ENCODE measurements around the gene AKAP10. TPM values are rescaled to one million over a fixed set of nuclear protein-coding genes. Genes with fewer than 3 reads are reported as not detected.

The AKAP10 gene
- total RNA-seq, 1 experiment from 2014 or later, result 31.6 TPM

DNA sequence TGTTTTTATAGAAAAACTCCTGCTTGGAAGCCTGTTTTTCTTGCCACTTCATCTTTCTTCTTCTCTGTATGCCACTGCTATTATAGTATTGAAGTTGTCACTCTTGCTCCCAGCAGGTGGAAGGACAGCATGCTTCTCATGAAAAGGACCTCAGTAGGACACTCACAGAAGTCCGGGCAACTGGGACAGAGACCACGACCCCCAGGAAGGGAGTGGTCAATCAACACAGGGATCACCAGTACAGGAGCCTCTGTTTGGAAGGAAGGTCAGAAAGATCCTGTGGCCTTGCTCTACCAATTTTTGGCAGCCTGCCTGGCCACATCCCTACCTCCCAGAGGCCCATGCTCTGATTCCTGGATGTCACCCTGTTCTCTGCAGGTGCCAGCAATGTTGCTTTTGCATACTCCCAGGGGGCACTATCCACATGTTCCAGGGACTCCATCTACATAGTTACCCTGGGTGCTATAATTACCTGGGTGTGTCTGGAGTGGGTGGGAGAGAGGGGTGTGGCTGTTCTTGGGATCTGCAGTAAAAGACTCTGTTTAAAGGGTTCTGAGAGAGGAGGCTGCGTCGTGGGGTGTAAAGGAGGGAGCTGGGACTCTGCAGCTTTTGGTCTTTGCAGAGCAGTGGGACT lies 13.7 kb upstream of the AKAP10 start:
- no peaks in the 10 kb centered on the region for H3K27me3 ChIP-seq (ENCODE audit: insufficient read depth, low read length)
- TF ChIP-seq ELF1 (IDR thresholded peaks at IDR 0.05; ENCODE audit: borderline replicate concordance, low read depth) (no peak), CEBPB (IDR thresholded peaks at IDR 0.05; ENCODE audit: low read depth) (no peak), FOSL1 (IDR thresholded peaks at IDR 0.05; ENCODE audit: low read depth) (no peak), TCF7L2 (IDR thresholded peaks at IDR 0.05; ENCODE audit: borderline replicate concordance, extremely low read depth, insufficient read depth, insufficient read length) (no peak), SRF (IDR thresholded peaks at IDR 0.05; ENCODE audit: low read depth) (no peak), POLR2A (IDR thresholded peaks at IDR 0.05; ENCODE audit: borderline replicate concordance, extremely low read depth, insufficient read depth, insufficient read length) (no peak), EGR1 (IDR thresholded peaks at IDR 0.05; ENCODE audit: low read depth) (no peak), JUND (IDR thresholded peaks at IDR 0.05) (no peak), POLR2AphosphoS5 (IDR thresholded peaks at IDR 0.05; ENCODE audit: low read depth, low read length) (no peak), EZH2phosphoT487 (IDR thresholded peaks at IDR 0.05; ENCODE audit: borderline replicate concordance) (no peak), RAD21 (IDR thresholded peaks at IDR 0.05; ENCODE audit: low read depth) (no peak), YY1 (IDR thresholded peaks at IDR 0.05; ENCODE audit: extremely low read depth, insufficient replicate concordance, low read depth, low read length) (no peak), SIN3A (IDR thresholded peaks at IDR 0.05; ENCODE audit: low read depth) (no peak), ZFX (IDR thresholded peaks at IDR 0.05) (no peak)
- TF ChIP-seq, protein P1, sequence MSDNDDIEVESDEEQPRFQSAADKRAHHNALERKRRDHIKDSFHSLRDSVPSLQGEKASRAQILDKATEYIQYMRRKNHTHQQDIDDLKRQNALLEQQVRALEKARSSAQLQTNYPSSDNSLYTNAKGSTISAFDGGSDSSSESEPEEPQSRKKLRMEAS (IDR thresholded peaks at IDR 0.05), result no peak
- TF ChIP-seq, protein P2, sequence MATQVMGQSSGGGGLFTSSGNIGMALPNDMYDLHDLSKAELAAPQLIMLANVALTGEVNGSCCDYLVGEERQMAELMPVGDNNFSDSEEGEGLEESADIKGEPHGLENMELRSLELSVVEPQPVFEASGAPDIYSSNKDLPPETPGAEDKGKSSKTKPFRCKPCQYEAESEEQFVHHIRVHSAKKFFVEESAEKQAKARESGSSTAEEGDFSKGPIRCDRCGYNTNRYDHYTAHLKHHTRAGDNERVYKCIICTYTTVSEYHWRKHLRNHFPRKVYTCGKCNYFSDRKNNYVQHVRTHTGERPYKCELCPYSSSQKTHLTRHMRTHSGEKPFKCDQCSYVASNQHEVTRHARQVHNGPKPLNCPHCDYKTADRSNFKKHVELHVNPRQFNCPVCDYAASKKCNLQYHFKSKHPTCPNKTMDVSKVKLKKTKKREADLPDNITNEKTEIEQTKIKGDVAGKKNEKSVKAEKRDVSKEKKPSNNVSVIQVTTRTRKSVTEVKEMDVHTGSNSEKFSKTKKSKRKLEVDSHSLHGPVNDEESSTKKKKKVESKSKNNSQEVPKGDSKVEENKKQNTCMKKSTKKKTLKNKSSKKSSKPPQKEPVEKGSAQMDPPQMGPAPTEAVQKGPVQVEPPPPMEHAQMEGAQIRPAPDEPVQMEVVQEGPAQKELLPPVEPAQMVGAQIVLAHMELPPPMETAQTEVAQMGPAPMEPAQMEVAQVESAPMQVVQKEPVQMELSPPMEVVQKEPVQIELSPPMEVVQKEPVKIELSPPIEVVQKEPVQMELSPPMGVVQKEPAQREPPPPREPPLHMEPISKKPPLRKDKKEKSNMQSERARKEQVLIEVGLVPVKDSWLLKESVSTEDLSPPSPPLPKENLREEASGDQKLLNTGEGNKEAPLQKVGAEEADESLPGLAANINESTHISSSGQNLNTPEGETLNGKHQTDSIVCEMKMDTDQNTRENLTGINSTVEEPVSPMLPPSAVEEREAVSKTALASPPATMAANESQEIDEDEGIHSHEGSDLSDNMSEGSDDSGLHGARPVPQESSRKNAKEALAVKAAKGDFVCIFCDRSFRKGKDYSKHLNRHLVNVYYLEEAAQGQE (IDR thresholded peaks at IDR 0.05; ENCODE audit: low read depth), result no peak
- ChIA-PET CTCF (interaction anchor here (3.4 kb wide), 1 partner anchor 124 kb away, joined by 74 read pairs; no protein-coding TSS in a partner anchor), POLR2A (no interaction called here), RAD21 (ENCODE audit: low non-redundant PET in 1 of 2, low total read pairs in 2 of 2, uncharacterized antibody in 2 of 2, unreplicated experiment in 2 of 2) (no interaction called here)
- H3K4me2 ChIP-seq (ENCODE audit: low read length), result no peak overlapping the region
- H3K9ac ChIP-seq (ENCODE audit: low read length), result no peak overlapping the region
- H3K27ac ChIP-seq (ENCODE audit: low read depth, low read length), result no peak overlapping the region
- H3K9me2 ChIP-seq (ENCODE audit: insufficient read depth), result no peaks in the 10 kb centered on the region
- H3K4me3 ChIP-seq (replicated peaks in 1 of 2; ENCODE audit: low read depth in 1 of 2, low read length in 2 of 2), result no peak overlapping the region
- no peaks in the 10 kb centered on the region for H3K9me3 ChIP-seq (ENCODE audit: control insufficient read depth in 1 of 2, insufficient read depth in 1 of 2, low read depth in 1 of 2, low read length in 2 of 2)
- no TSS peak for BruUV-seq (replicated peaks)
- H2AFZ ChIP-seq (ENCODE audit: low read depth, low read length, poor library complexity, severe bottlenecking), result no peak overlapping the region
- H3K36me3 ChIP-seq (ENCODE audit: control insufficient read depth in 1 of 2, insufficient read depth in 2 of 2, low read length in 2 of 2), result no peaks in the 10 kb centered on the region
- intact Hi-C loops (cut with micrococcal nuclease), result loop anchor here (10.0 kb wide), 1 partner anchor 233 kb away; no protein-coding TSS in a partner anchor
- ATAC-seq (no peak), DNase-seq (ENCODE audit: low read depth, low spot score) (no peak)
- no peaks in the 10 kb centered on the region for H4K20me1 ChIP-seq (ENCODE audit: insufficient read depth)
- H3K79me2 ChIP-seq (ENCODE audit: insufficient read depth, low read length), result no peaks in the 10 kb centered on the region
- H3K4me1 ChIP-seq (ENCODE audit: control insufficient read depth in 1 of 2, insufficient read depth in 2 of 2, low read length in 2 of 2), result peaks cover 13 to 15% of the 10 kb centered on the region in 2 experiments; a peak in 2 of 4 replicates
